ENCODE data around the gene CFAP46.

GRCh38 chr10:132813560-132814468, 128.6 kb downstream of the CFAP46 start:
- TF ChIP-seq, protein P1, sequence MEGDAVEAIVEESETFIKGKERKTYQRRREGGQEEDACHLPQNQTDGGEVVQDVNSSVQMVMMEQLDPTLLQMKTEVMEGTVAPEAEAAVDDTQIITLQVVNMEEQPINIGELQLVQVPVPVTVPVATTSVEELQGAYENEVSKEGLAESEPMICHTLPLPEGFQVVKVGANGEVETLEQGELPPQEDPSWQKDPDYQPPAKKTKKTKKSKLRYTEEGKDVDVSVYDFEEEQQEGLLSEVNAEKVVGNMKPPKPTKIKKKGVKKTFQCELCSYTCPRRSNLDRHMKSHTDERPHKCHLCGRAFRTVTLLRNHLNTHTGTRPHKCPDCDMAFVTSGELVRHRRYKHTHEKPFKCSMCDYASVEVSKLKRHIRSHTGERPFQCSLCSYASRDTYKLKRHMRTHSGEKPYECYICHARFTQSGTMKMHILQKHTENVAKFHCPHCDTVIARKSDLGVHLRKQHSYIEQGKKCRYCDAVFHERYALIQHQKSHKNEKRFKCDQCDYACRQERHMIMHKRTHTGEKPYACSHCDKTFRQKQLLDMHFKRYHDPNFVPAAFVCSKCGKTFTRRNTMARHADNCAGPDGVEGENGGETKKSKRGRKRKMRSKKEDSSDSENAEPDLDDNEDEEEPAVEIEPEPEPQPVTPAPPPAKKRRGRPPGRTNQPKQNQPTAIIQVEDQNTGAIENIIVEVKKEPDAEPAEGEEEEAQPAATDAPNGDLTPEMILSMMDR (IDR thresholded peaks at IDR 0.05), result no peak
- no peak for TF ChIP-seq EZH2phosphoT487 (IDR thresholded peaks at IDR 0.05)
